ENCODE data around the gene RPS23.

GRCh38 chr5:82306151-82306550 is 28.0 kb upstream of the RPS23 start:
- TF ChIP-seq POLR2AphosphoS5 (IDR thresholded peaks at IDR 0.05; ENCODE audit: low read depth, low read length) (no peak), CTCF (IDR thresholded peaks at IDR 0.05) (no peak)

Measured in Panc1 (cell line).